Adrenal gland (tissue), 12 donors: ENCODE data around the gene ADCY5. TPM values are rescaled to one million over a fixed set of nuclear protein-coding genes. Genes with fewer than 3 reads are reported as not detected.

Source experiments
- DNase-seq, 7 donors: peaks; one replicate each; pipeline ENCODE4 v3.0.0-alpha.2; 2019 to 2020
- H3K27ac ChIP-seq, 5 donors: fragments of 200-600 bp; sonication (generic) in 4 of 5; 1 replicate in 3 of 5; 2 replicates in 2 of 5; pipeline versions ENCODE4 v1.5.1 to v1.8.0; 2016 to 2020; ENCODE audit warnings: mild to moderate bottlenecking in 1 of 5
- H3K27me3 ChIP-seq: fragments of 200-600 bp; 2 replicates; pipeline ENCODE4 v1.8.0; 2021
- H3K36me3 ChIP-seq, 2 donors: fragments of 200-600 bp; replicated peaks in 1 of 2; 1 replicate in 1 of 2; 2 replicates in 1 of 2; pipeline versions ENCODE4 v1.5.1 to v1.8.0; 2018 to 2022
- H3K4me1 ChIP-seq, 2 donors: fragments of 200-600 bp; replicated peaks in 1 of 2; 1 replicate in 1 of 2; 2 replicates in 1 of 2; pipeline versions ENCODE4 v1.5.1 to v1.8.0; 2018 to 2021
- H3K4me3 ChIP-seq, 4 donors: fragments of 200-600 bp; sonication (generic) in 3 of 4; one replicate each; pipeline ENCODE4 v1.5.1; 2016 to 2018
- H3K9me3 ChIP-seq, 3 donors: fragments of 200-600 bp; sonication (generic) in 1 of 3; replicated peaks in 1 of 3; 1 replicate in 2 of 3; 2 replicates in 1 of 3; pipeline versions ENCODE4 v1.5.1 to v1.8.0; 2016 to 2021
- CTCF ChIP-seq, 6 experiments: fragments of 450-650 bp in 4 of 6; fragments of 200-600 bp in 2 of 6; sonication (generic) in 1 of 6; IDR thresholded peaks; 1 replicate in 5 of 6; 2 replicates in 1 of 6; pipeline versions ENCODE4 v1.5.1 to v1.8.0; 2016 to 2021; ENCODE audit warnings: antibody characterized with exemption in 6 of 6, mild to moderate bottlenecking in 2 of 6, moderate library complexity in 1 of 6
- POLR2A ChIP-seq, 2 donors: fragments of 450-650 bp; IDR thresholded peaks; one replicate each; pipeline ENCODE4 v1.6.1; 2017; ENCODE audit warnings: antibody characterized with exemption in 2 of 2, mild to moderate bottlenecking in 2 of 2, moderate library complexity in 1 of 2
- WGBS, 4 donors: extraction: QIAGEN DNeasy Blood & Tissue Kit in 2 of 4; methylation state at CpG; one replicate each; pipeline versions ENCODE4 v1.1.5 to v1.1.7; 2013 to 2017; 5-methylcytosine and 5-hydroxymethylcytosine counted together
- intact Hi-C, 2 donors: fragments of 100-400 bp; cut with DNase I; formaldehyde crosslinking; loops; one replicate each; pipeline versions ENCODE4 v1.14.1 to v1.15.0; 2022 to 2023
- polyA plus RNA-seq, 3 donors: library from polyadenylated mRNA; stranded (reverse); fragments of 200-250 nt in 2 of 3; fragments of 350-450 nt in 1 of 3; fragmentation: Illumina TruSeq in 1 of 3; extraction: RNeasy Lipid Tissue Mini Kit (QIAGEN cat#74804) in 1 of 3; gene quantifications; one replicate each; pipeline ENCODE4 v1.2.3, GENCODE V29; 2013 to 2014
- total RNA-seq, 9 donors: library from RNA; depleted of rRNA in 4 of 9; stranded (reverse); fragments of >200 nt in 4 of 9; fragments of 120-200 nt in 1 of 9; fragmentation: NEBNext Ultra II Directional in 1 of 9; extraction: Animal tissue kit (Norgen Biotek cat#: 25700) in 1 of 9; gene quantifications; one replicate each; pipeline versions ENCODE4 v1.1.0 to v1.2.4, GENCODE V29; 2013 to 2023
- donor health status: healthy with polysubstance abuse.
- donor health status: Bipolar disorder and iron deficiency.
- donor health status: DM: yes; HTN: yes; CAD: no.
- donor health status: DM: no; HTN: no; CAD: no.
- donor health status: DM: no; HTN: no; CAD: no.
- donor health status: DM: yes; HTN: yes; CAD: no.

The ADCY5 gene
- total and polyA plus RNA-seq, 12 donors, result 1.2 to 12.4 (median 4.4) TPM

DNA sequence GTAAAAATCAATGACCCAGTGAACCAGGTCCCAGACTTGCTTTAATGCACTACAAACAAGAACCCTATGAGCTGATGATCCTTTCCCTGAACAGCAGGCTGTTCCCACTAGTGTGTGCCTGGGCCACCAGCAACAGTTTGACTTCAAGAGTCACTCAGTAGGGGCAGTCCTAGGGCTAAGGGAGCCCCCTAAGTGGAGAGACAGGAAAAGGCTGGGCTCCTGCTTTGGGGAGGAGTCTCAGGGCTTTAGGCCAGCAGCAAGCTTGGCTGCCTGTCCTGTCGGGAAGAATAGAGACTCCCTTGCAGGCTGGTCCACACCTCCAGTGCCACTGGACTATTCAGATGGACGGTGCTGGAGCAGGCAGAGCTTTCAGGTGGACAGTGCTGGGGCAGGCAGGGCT, 29.4 kb upstream of the ADCY5 start:
- Histone ChIP-seq H3K27me3 (no peaks in the 10 kb centered on the region), H3K9me3 (no peaks in the 10 kb centered on the region), H3K4me1 (no peaks in the 10 kb centered on the region), H3K4me3 (no peak overlapping the region), H3K36me3 (no peaks in the 10 kb centered on the region), H3K27ac (no peak overlapping the region)
- TF ChIP-seq CTCF (IDR thresholded peaks at IDR 0.05), result no peak
- TF ChIP-seq POLR2A (IDR thresholded peaks at IDR 0.05), result no peak
- no peak for DNase-seq
- intact Hi-C loops, result no loop called here
- 41 to 45% (median 42%) methylated on average over 2 of the region's 2 CpGs; no CpG with 5 or more reads in 1 of the 4 donors for WGBS, 4 donors

DNA sequence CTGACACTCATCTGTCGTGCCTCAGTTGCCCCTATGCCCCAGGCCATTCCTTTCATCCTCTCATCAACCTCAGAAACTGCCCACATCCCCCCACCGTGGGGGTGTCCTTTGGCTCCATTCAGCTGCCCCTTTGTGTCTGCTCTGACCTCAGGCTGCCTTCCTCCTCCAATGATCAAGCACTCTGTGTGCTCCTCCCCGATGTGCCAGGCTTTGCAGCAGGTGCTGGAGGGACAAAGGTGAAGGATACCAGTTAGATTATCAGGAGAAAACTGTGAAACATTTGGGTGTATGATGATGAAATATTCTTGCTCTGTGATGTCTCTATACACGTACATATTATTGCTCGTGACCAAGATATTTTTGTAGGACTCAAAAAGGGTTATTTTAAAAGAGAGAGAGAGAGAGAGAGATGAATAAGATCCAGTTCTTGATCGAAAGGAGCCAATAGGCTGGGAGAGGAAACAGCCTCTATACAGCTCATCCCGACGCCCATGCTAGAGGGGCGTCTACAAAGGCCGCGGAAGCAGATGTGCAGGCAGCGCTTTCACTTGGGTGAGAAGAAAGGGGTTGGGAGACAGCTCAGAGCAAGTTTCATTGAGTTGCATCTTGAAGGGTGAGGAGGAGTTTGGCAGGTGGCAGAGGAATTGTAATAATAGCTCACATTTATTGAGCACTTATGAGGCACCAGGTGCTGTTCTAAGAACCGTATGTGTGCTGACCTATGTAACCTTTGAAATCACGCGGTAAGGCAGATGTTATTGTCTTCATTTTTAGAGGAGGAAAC, 28.3 kb upstream of the ADCY5 start:
- no peaks in the 10 kb centered on the region for H3K9me3 ChIP-seq
- no peak overlapping the region for H3K4me3 ChIP-seq
- no peak for DNase-seq
- no peaks in the 10 kb centered on the region for H3K27me3 ChIP-seq
- TF ChIP-seq CTCF (IDR thresholded peaks at IDR 0.05), result no peak
- TF ChIP-seq POLR2A (IDR thresholded peaks at IDR 0.05), result no peak
- H3K4me1 ChIP-seq, result no peaks in the 10 kb centered on the region
- intact Hi-C loops, result no loop called here
- H3K36me3 ChIP-seq, result no peaks in the 10 kb centered on the region
- no peak overlapping the region for H3K27ac ChIP-seq
- WGBS, 4 donors, result 74 to 80% (median 77%) methylated on average over 15 of the region's 15 CpGs

DNA sequence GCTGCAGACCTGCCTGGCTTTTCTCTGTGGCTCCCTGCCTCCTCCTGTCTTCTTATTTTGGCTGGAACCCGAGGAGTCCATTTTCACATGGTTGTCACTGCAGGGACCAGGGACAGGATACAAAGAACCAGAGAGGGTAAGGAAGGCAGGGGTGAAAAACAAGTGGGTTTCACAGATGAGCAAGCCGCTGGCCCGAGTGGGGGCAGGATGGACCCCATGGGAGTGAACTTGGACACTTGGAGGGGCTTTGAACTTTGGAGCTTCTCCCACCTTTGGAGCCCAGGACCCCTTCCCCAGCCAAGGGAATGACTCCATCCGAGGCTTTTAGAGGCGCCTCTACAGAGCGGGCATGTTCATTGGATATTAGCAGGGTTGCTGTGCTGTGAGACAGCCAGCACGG, 26.9 kb upstream of the ADCY5 start:
- Histone ChIP-seq H3K4me3 (no peak overlapping the region), H3K36me3 (no peaks in the 10 kb centered on the region), H3K4me1 (no peaks in the 10 kb centered on the region), H3K27me3 (no peaks in the 10 kb centered on the region), H3K27ac (no peak overlapping the region), H3K9me3 (no peaks in the 10 kb centered on the region)
- intact Hi-C loops, result no loop called here
- 70 to 88% (median 76%) methylated on average over 4 to 7 of the region's 7 CpGs for WGBS, 4 donors
- no peak for DNase-seq
- no peak for TF ChIP-seq POLR2A (IDR thresholded peaks at IDR 0.05)
- TF ChIP-seq CTCF (IDR thresholded peaks at IDR 0.05), result no peak

DNA sequence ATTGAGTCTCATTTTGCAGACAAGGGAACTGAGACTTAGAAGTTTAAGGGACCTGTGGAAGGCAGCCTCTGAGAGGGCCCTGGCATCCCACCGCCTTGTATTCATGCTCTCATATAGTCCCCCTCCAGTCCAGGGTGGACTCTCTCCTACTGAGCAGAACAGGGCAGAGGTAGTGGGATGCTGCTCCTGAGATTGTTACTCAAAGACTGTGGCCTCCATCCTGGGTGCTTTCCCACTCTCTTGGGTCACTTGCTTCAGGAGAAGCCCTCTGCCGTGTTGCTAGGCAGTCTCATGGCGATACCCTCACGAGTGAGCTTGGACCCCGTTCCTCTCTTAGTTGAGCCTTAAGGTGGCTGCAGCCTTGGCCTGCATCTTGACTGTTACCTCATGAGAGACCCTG, 22.2 kb upstream of the ADCY5 start:
- no peaks in the 10 kb centered on the region for H3K36me3 ChIP-seq
- intact Hi-C loops, result no loop called here
- whole genome bisulfite sequencing, 4 donors, result 90 to 97% (median 92%) methylated on average over 5 of the region's 5 CpGs
- TF ChIP-seq POLR2A (IDR thresholded peaks at IDR 0.05), result no peak
- no peak for TF ChIP-seq CTCF (IDR thresholded peaks at IDR 0.05)
- no peak overlapping the region for H3K27ac ChIP-seq
- no peak overlapping the region for H3K4me3 ChIP-seq
- DNase-seq, result no peak
- no peaks in the 10 kb centered on the region for H3K4me1 ChIP-seq
- H3K9me3 ChIP-seq, result no peaks in the 10 kb centered on the region
- H3K27me3 ChIP-seq, result no peaks in the 10 kb centered on the region
